WTC11 (cell line): ENCODE results near the gene VEGFC. TPM values are rescaled to one million over a fixed set of nuclear protein-coding genes. Genes with fewer than 3 reads are reported as not detected.

Source experiments
- ATAC-seq: fragments of 200-7000 bp; cut with Tn5 transposase; 2 replicates; pipeline ENCODE4 v1.10.0; 2021; ENCODE audit warnings: mild to moderate bottlenecking, moderate library complexity
- CTCF ChIA-PET: fragments of 300-600 bp; sonication (Branson Sonifier 250); formaldehyde crosslinking; loops from one replicate; lab custom pipeline; 2021; ENCODE audit warnings: antibody characterized with exemption; lab: Charles Lee
- POLR2A ChIA-PET: fragments of 350-600 bp; sonication (Branson Sonifier 250); formaldehyde crosslinking; loops from one replicate; lab custom pipeline; 2021; ENCODE audit warnings: antibody characterized with exemption; lab: Charles Lee
- DNase-seq: peaks from one replicate; pipeline ENCODE4 v3.0.0; 2021; ENCODE audit warnings: low spot score
- H3K27ac Mint-ChIP-seq: 2 replicates; pipeline ENCODE4 v1.8.0; 2021; ENCODE audit warnings: mixed read lengths
- H3K27me3 Mint-ChIP-seq: 2 replicates; pipeline ENCODE4 v1.8.0; 2021; ENCODE audit warnings: low read depth, mild to moderate bottlenecking, moderate library complexity, mixed read lengths
- H3K36me3 Mint-ChIP-seq: 2 replicates; pipeline ENCODE4 v1.8.0; 2021; ENCODE audit warnings: mixed read lengths
- H3K4me1 Mint-ChIP-seq: 2 replicates; pipeline ENCODE4 v1.8.0; 2022; ENCODE audit warnings: mixed read lengths
- H3K4me3 Mint-ChIP-seq: 2 replicates; pipeline ENCODE4 v1.8.0; 2021; ENCODE audit warnings: mild to moderate bottlenecking, moderate library complexity, mixed read lengths
- H3K9me3 Mint-ChIP-seq: 2 replicates; pipeline ENCODE4 v1.8.0; 2021; ENCODE audit warnings: mixed read lengths
- ETV6 ChIP-seq: sonication (generic); formaldehyde crosslinking; IDR thresholded peaks from 2 replicates; pipeline ENCODE4 v1.8.1; 2022; ENCODE audit warnings: mild to moderate bottlenecking, missing genetic modification reagents
- GTF2I ChIP-seq: fragments of 250-450 bp; sonication (Bioruptor Pico); conservative IDR thresholded peaks from 2 replicates; pipeline ENCODE4 v1.4.0; 2021; ENCODE audit warnings: mild to moderate bottlenecking
- JAZF1 ChIP-seq: fragments of 250-450 bp; sonication (Bioruptor Pico); IDR thresholded peaks from 2 replicates; pipeline ENCODE4 v1.9.0; 2021; ENCODE audit warnings: moderate library complexity, mild to moderate bottlenecking, inconsistent platforms
- MXD4 ChIP-seq: fragments of 250-450 bp; sonication (Bioruptor Pico); IDR thresholded peaks from 2 replicates; pipeline ENCODE4 v1.8.0; 2021; ENCODE audit warnings: mild to moderate bottlenecking, moderate library complexity, borderline replicate concordance
- NFYB ChIP-seq: sonication (generic); formaldehyde crosslinking; conservative IDR thresholded peaks from 2 replicates; pipeline ENCODE4 v1.8.0; 2022; ENCODE audit warnings: low read depth, missing genetic modification reagents
- PRRX2 ChIP-seq: fragments of 250-450 bp; sonication (Bioruptor Pico); IDR thresholded peaks from 2 replicates; pipeline ENCODE4 v1.8.0; 2021; ENCODE audit warnings: mild to moderate bottlenecking
- TEAD1 ChIP-seq: sonication (generic); formaldehyde crosslinking; IDR thresholded peaks from 2 replicates; pipeline ENCODE4 v1.8.0; 2022; ENCODE audit warnings: mild to moderate bottlenecking, missing genetic modification reagents
- ZNF121 ChIP-seq: sonication (generic); formaldehyde crosslinking; IDR thresholded peaks from 2 replicates; pipeline ENCODE4 v1.8.0; 2023; ENCODE audit warnings: missing genetic modification reagents
- ZNF219 ChIP-seq: sonication (generic); formaldehyde crosslinking; IDR thresholded peaks from 2 replicates; pipeline ENCODE4 v1.8.0; 2023; ENCODE audit warnings: missing genetic modification reagents, mild to moderate bottlenecking, borderline replicate concordance
- ZNF396 ChIP-seq: fragments of 250-450 bp; sonication (Bioruptor Pico); IDR thresholded peaks from 2 replicates; pipeline ENCODE4 v1.8.0; 2021; ENCODE audit warnings: mild to moderate bottlenecking, moderate library complexity, borderline replicate concordance
- ZNF416 ChIP-seq: fragments of 250-450 bp; sonication (Bioruptor Pico); IDR thresholded peaks from 2 replicates; pipeline ENCODE4 v1.9.0; 2021; ENCODE audit warnings: mild to moderate bottlenecking, inconsistent platforms
- ZNF423 ChIP-seq: fragments of 250-450 bp; sonication (Bioruptor Pico); IDR thresholded peaks from 2 replicates; pipeline ENCODE4 v2.1.2; 2022; ENCODE audit warnings: mild to moderate bottlenecking, moderate library complexity
- total RNA-seq: library from RNA; stranded (reverse); gene quantifications from 3 replicates; pipeline ENCODE4 v1.2.3, GENCODE V29; 2021
- TF ChIP-seq, protein P1 (sequence below): sonication (generic); formaldehyde crosslinking; IDR thresholded peaks from 2 replicates; pipeline ENCODE4 v1.8.1; 2022; ENCODE audit warnings: low read depth, mild to moderate bottlenecking, moderate library complexity, missing genetic modification reagents, borderline replicate concordance
- TF ChIP-seq, protein P2 (sequence below): fragments of 250-450 bp; sonication (Bioruptor Pico); IDR thresholded peaks from 2 replicates; pipeline ENCODE4 v1.9.0; 2021; ENCODE audit warnings: mild to moderate bottlenecking, borderline replicate concordance
- TF ChIP-seq, protein P3 (sequence below): sonication (generic); formaldehyde crosslinking; IDR thresholded peaks from 2 replicates; pipeline ENCODE4 v1.8.1; 2023; ENCODE audit warnings: mild to moderate bottlenecking, missing genetic modification reagents, moderate library complexity
- TF ChIP-seq, protein P4 (sequence below): sonication (generic); formaldehyde crosslinking; IDR thresholded peaks from 2 replicates; pipeline ENCODE4 v1.8.0; 2022; ENCODE audit warnings: mild to moderate bottlenecking, missing genetic modification reagents
- TF ChIP-seq, protein P5 (sequence below): fragments of 250-450 bp; sonication (Bioruptor Pico); IDR thresholded peaks from 2 replicates; pipeline ENCODE4 v1.9.0; 2021; ENCODE audit warnings: moderate library complexity, mild to moderate bottlenecking, inconsistent platforms, borderline replicate concordance
- TF ChIP-seq, protein P6 (sequence below): fragments of 250-450 bp; sonication (Bioruptor Pico); IDR thresholded peaks from 2 replicates; pipeline ENCODE4 v2.1.2; 2022; ENCODE audit warnings: mild to moderate bottlenecking, moderate library complexity
- TF ChIP-seq, protein P7 (sequence below): sonication (generic); formaldehyde crosslinking; IDR thresholded peaks from 2 replicates; pipeline ENCODE4 v1.8.0; 2022; ENCODE audit warnings: mild to moderate bottlenecking, missing genetic modification reagents

The VEGFC gene
- total RNA-seq, 1 experiment from 2014 or later = 0.61 TPM

DNA sequence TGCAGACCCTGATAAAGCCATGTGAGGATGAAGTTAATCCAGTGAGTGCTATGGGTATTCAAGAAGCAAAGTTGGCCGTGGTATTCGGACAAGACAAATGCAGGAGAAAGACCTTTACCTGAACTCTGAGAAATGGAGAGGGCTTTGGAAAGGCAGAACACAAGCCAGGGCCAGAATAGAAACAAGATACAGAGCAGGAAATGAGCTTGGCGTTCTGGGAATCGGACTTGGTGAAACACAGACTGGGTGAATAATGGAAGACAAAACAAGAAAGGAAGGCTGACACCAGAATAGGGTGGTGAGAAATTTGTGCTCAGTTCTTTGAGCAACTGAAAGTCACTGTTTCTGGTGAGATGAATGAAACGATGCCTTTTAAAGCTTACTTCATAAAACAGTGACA is 83.3 kb downstream of the VEGFC start:
- DNase-seq (no peak), ATAC-seq (no peak)
- Mint-ChIP-seq H3K36me3 (peaks cover 8% of the 10 kb centered on the region), H3K9me3 (peaks cover 11% of the 10 kb centered on the region), H3K27me3 (no peaks in the 10 kb centered on the region; the same call in 1 of the 2 replicates), H3K4me1 (no peaks in the 10 kb centered on the region), H3K27ac (no peak overlapping the region), H3K4me3 (no peak overlapping the region)
- POLR2A ChIA-PET = no interaction called here
- CTCF ChIA-PET = no interaction called here
- no peak for TF ChIP-seq JAZF1 (CRISPR knock-in tag)
- TF ChIP-seq, protein P1, sequence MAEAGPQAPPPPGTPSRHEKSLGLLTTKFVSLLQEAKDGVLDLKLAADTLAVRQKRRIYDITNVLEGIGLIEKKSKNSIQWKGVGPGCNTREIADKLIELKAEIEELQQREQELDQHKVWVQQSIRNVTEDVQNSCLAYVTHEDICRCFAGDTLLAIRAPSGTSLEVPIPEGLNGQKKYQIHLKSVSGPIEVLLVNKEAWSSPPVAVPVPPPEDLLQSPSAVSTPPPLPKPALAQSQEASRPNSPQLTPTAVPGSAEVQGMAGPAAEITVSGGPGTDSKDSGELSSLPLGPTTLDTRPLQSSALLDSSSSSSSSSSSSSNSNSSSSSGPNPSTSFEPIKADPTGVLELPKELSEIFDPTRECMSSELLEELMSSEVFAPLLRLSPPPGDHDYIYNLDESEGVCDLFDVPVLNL = no peak
- TF ChIP-seq, protein P2, sequence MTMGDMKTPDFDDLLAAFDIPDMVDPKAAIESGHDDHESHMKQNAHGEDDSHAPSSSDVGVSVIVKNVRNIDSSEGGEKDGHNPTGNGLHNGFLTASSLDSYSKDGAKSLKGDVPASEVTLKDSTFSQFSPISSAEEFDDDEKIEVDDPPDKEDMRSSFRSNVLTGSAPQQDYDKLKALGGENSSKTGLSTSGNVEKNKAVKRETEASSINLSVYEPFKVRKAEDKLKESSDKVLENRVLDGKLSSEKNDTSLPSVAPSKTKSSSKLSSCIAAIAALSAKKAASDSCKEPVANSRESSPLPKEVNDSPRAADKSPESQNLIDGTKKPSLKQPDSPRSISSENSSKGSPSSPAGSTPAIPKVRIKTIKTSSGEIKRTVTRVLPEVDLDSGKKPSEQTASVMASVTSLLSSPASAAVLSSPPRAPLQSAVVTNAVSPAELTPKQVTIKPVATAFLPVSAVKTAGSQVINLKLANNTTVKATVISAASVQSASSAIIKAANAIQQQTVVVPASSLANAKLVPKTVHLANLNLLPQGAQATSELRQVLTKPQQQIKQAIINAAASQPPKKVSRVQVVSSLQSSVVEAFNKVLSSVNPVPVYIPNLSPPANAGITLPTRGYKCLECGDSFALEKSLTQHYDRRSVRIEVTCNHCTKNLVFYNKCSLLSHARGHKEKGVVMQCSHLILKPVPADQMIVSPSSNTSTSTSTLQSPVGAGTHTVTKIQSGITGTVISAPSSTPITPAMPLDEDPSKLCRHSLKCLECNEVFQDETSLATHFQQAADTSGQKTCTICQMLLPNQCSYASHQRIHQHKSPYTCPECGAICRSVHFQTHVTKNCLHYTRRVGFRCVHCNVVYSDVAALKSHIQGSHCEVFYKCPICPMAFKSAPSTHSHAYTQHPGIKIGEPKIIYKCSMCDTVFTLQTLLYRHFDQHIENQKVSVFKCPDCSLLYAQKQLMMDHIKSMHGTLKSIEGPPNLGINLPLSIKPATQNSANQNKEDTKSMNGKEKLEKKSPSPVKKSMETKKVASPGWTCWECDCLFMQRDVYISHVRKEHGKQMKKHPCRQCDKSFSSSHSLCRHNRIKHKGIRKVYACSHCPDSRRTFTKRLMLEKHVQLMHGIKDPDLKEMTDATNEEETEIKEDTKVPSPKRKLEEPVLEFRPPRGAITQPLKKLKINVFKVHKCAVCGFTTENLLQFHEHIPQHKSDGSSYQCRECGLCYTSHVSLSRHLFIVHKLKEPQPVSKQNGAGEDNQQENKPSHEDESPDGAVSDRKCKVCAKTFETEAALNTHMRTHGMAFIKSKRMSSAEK (CRISPR knock-in tag) = no peak
- no peak for TF ChIP-seq NFYB

DNA sequence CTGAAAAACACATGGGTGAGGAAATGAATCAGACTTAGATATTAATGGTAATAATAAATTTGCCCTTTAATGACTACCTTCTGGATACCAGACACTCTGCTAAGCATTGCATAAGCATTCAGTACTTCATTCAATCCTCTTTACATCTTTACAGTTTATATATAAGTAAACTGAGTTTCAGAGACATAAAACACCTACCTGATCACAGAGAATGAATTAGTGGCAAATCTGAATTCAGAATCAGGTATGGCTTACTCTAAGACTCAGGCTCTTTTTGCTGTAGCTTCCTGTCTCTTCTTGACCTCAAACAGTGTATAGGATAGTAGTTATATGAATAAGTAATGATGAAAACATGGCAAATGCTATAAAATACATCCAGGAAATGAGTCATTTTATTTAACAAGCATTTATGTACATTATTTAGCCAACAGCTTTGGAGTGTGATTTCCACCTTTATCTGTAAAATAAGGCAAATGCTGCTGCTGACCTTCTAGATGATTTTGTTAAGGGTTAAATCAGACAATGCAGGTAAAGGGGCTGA is 83.9 kb downstream of the VEGFC start:
- Mint-ChIP-seq H3K9me3 (peaks cover 5% of the 10 kb centered on the region), H3K36me3 (peaks cover 5% of the 10 kb centered on the region), H3K4me3 (no peak overlapping the region), H3K27ac (no peak overlapping the region), H3K27me3 (no peaks in the 10 kb centered on the region; the same call in 1 of the 2 replicates), H3K4me1 (no peaks in the 10 kb centered on the region)
- TF ChIP-seq ZNF423 (CRISPR knock-in tag) (no peak), ZNF396 (no peak), ZNF416 (CRISPR knock-in tag) (no peak), GTF2I (CRISPR knock-in tag) (no peak), TEAD1 (CRISPR knock-in tag) (no peak)
- TF ChIP-seq, protein P3, sequence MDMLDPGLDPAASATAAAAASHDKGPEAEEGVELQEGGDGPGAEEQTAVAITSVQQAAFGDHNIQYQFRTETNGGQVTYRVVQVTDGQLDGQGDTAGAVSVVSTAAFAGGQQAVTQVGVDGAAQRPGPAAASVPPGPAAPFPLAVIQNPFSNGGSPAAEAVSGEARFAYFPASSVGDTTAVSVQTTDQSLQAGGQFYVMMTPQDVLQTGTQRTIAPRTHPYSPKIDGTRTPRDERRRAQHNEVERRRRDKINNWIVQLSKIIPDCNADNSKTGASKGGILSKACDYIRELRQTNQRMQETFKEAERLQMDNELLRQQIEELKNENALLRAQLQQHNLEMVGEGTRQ (CRISPR knock-in tag) = no peak
- TF ChIP-seq, protein P4, sequence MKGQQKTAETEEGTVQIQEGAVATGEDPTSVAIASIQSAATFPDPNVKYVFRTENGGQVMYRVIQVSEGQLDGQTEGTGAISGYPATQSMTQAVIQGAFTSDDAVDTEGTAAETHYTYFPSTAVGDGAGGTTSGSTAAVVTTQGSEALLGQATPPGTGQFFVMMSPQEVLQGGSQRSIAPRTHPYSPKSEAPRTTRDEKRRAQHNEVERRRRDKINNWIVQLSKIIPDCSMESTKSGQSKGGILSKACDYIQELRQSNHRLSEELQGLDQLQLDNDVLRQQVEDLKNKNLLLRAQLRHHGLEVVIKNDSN = no peak
- TF ChIP-seq, protein P5, sequence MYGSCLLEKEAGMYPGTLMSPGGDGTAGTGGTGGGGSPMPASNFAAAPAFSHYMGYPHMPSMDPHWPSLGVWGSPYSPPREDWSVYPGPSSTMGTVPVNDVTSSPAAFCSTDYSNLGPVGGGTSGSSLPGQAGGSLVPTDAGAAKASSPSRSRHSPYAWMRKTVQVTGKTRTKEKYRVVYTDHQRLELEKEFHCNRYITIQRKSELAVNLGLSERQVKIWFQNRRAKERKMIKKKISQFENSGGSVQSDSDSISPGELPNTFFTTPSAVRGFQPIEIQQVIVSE (CRISPR knock-in tag) = no peak
- DNase-seq (no peak), ATAC-seq (no peak)
- CTCF ChIA-PET = no interaction called here
- POLR2A ChIA-PET = no interaction called here

DNA sequence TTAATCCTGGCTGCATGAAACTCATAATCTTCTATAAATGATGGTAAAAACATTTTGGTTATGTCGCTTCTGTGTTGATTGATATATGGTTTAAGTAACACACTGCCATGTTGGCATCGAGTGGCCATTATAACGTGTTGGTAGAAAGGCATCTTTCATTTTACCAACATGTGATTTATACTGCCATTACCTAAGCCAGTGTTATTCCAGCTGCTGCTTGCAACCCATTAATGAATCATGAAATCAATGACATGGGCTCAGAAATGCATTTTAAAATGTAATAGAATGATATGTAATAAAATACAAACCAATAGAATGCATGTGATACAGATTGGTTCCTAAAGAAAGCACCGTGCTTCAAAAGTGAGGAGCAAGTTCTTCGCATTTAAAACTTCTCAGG is 102.0 kb downstream of the VEGFC start:
- Mint-ChIP-seq H3K9me3 (no peaks in the 10 kb centered on the region), H3K27me3 (no peaks in the 10 kb centered on the region), H3K4me3 (no peak overlapping the region), H3K36me3 (no peaks in the 10 kb centered on the region), H3K4me1 (0 out of 2 replicates have a peak, but pooled peaks cover 2% of the 10 kb centered on the region), H3K27ac (no peak overlapping the region)
- DNase-seq (no peak), ATAC-seq (no peak)
- ChIA-PET POLR2A (no interaction called here), CTCF (no interaction called here)
- TF ChIP-seq ETV6 = no peak
- TF ChIP-seq, protein P6, sequence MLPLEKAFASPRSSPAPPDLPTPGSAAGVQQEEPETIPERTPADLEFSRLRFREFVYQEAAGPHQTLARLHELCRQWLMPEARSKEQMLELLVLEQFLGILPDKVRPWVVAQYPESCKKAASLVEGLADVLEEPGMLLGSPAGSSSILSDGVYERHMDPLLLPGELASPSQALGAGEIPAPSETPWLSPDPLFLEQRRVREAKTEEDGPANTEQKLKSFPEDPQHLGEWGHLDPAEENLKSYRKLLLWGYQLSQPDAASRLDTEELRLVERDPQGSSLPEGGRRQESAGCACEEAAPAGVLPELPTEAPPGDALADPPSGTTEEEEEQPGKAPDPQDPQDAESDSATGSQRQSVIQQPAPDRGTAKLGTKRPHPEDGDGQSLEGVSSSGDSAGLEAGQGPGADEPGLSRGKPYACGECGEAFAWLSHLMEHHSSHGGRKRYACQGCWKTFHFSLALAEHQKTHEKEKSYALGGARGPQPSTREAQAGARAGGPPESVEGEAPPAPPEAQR (CRISPR knock-in tag) = no peak
- no peak for TF ChIP-seq NFYB
- no peak for TF ChIP-seq PRRX2 (CRISPR knock-in tag)
- no peak for TF ChIP-seq ZNF121 (CRISPR knock-in tag)
- no peak for TF ChIP-seq MXD4 (CRISPR knock-in tag)
- no peak for TF ChIP-seq ZNF219
- TF ChIP-seq, protein P7, sequence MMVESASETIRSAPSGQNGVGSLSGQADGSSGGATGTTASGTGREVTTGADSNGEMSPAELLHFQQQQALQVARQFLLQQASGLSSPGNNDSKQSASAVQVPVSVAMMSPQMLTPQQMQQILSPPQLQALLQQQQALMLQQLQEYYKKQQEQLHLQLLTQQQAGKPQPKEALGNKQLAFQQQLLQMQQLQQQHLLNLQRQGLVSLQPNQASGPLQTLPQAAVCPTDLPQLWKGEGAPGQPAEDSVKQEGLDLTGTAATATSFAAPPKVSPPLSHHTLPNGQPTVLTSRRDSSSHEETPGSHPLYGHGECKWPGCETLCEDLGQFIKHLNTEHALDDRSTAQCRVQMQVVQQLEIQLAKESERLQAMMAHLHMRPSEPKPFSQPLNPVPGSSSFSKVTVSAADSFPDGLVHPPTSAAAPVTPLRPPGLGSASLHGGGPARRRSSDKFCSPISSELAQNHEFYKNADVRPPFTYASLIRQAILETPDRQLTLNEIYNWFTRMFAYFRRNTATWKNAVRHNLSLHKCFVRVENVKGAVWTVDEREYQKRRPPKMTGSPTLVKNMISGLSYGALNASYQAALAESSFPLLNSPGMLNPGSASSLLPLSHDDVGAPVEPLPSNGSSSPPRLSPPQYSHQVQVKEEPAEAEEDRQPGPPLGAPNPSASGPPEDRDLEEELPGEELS (CRISPR knock-in tag) = no peak
